ENCODE results near the gene PPM1H. TPM values are rescaled to one million over a fixed set of nuclear protein-coding genes. Genes with fewer than 3 reads are reported as not detected.

The PPM1H gene
- polyA plus RNA-seq, 1 donor = 3.7 TPM

DNA sequence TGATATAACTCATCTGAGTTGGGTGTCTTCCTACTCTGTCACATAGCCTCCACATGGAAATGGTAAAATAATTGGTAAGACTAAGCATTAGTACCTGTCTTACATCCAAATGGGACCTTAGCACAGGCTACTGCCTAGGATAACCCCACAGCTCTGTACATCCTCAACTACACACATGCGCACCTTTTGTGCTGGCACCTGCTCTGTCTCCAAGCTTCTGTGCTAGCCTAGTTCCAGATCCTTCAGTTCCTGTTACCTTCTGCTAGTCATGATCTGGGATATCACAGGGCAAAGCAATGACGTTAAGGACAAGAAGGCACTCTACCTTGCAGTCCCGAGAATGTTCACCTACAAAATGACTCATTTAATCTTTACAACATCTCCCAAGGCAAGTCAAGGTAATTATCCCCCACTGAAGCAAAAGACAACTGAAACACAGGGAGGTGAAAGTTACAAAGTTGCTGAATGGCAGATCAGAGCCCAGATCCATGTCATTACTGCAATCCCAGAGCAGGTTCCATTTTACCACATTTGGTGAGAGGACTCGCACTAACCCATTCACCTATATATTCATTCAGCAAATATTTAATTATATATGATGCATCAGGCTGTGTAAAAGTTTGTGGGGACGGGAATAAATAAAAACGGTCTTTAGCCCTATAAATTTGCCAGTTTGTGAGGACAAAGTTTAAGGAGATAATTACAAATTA lies 61.7 kb downstream of the PPM1H start:
- no peak for DNase-seq

GRCh38 chr12:62868820-62869219 lies 66.1 kb downstream of the PPM1H start:
- DNase-seq = no peak

- DNase-seq = no peak
Measured at GRCh38 chr12:62866451-62867082, 68.4 kb downstream of the PPM1H start.

DNA sequence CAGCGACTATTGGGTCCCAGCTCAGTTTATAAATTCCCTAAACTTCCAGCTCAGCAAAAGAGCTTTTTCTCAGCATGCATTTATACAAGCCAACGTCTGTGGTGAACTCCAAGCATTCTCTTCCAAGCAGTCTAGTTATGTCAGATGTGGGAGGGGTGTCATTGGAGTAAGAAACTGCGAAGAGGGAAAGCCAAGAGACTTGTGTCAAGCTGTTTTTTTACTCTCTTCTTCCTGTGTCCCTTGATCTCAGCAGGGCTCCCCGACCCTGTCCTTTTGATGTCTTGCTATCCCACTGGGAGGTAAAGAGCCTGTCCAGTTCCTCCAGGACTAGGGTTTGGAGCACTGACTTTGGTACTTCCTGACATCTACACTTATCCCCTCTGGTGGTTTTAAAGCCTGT lies 69.0 kb downstream of the PPM1H start:
- DNase-seq = no peak

DNA sequence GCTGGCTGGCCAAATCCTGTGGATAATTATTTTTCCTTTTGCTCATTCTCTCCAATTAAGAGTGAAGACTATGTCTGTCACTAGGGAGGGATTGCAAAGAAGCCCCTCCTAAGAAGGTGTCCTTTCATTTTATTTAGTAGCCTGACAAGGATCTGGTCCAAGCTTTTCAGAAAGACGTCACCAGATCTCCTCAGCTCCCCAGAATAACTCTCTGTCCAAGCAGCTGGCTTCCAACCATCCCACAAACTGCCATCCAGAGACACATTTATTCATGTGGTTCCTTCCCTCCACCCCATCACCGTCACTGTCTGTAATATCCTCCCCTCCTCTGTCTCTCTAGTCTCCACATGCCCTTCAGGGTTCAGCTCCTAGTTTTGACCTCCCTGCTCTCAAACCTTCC lies 69.9 kb downstream of the PPM1H start:
- peak; percentile 23 for DNase-seq

DNA sequence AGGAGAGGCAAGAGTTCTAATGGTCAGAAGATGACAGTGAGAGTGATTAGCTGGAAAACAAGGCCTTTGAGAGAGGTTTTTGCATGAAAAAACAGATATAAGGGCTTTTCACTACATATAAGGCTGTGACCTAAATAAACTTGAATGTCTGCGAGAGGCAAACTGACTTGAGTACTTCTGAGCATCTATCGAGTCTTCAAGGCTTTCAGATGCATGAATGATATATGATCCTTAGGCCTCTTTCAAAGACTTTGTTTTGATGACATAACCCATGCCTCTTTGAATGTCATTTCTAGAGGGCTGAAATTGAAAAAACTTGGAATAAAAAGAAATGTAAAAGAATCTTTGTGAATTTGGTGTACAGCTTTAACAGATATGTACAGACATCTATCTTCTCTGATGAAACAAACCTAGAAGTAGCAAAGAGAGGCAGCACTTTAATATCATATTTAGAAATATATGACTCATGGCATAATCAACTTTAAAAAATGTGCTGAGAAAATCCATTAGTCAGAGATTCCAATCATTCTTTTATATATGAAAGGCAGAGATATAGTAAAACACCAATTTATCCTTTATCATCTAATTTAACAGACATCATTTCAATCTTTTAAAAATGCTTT lies 72.6 kb downstream of the PPM1H start:
- no peak for DNase-seq

- no peak for DNase-seq
Measured at GRCh38 chr12:62861586-62861985, 73.4 kb downstream of the PPM1H start.

- DNase-seq = no peak
Measured at GRCh38 chr12:62860501-62861411, 74.2 kb downstream of the PPM1H start.

- no peak for DNase-seq
Measured at GRCh38 chr12:62860020-62860419, 74.9 kb downstream of the PPM1H start.

DNA sequence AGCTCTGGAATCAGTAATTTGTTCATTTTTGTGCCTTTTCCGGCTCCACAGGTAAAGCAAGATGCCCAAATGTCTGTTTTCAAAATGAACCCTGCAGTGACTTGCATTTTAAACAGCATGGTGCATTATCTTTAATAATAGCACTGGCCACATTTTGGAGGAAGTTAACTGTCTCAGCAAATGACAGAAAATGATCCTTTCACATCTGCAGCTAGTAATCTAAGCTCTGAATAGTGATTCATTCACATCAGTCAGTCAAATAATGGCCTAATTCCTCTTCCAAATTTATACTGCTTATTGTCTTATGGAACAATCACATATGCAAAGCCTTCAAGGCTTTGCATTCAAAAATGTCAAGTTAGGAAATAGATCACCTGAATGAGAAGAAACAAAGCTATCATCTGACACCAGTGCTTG lies 75.6 kb downstream of the PPM1H start:
- DNase-seq = no peak

DNA sequence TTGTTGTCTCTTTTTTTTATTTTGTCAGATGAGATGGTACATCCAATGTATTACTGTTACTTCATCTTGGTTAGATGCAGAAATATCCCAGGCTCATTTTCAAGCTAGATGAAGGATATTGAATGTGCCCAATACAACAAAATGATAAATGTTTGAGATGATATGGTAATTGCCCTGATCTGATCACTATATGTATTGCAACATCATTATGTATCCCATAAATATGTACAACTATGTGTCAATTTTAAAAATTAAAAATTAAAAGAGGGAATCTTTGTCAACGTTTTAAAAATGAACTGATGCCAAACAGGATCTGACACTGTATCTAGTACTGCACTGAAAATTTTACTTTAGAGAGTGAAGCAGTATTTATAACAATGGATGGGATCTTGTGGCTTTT lies 78.5 kb downstream of the PPM1H start:
- no peak for DNase-seq

GRCh38 chr12:62854024-62854423 lies 80.9 kb downstream of the PPM1H start:
- DNase-seq = no peak

DNA sequence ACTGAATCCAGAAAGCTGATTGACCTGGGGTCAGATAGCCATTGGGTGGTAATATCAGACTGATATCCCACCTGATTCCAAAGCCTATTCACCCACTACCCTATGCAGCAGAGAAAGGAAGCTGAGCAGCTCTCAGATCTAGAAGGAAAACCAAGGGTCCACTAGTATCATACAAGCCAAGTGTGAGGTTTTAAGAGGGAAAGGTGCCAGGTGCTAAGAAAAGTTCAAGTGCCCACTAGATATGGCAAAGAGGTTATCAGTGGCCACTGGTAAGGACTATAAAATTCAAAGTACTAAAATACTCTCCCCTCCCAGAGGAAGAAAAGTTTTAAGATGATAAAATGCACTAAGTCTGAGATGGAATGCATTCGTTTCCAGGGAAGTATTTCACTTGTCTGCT lies 85.6 kb downstream of the PPM1H start:
- DNase-seq = no peak

DNA sequence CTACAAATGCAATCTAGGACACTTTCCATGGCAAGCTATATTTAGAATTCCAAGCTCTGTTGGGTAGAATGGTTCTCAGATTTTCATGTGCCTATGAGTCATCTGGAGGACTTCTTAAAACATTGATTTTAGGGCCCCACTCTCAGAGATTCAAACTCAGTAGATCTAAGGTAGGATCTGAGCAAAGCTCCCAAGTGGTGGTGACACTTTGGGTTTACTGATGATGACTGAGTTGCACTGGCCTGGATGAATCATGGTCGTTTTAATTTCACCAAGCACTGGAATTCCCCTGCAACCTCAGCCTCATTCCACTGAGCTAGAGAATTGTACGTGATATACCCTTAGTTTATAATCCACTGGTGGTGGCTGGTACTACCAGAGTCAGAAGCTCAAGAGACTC lies 86.5 kb downstream of the PPM1H start:
- DNase-seq = no peak

DNA sequence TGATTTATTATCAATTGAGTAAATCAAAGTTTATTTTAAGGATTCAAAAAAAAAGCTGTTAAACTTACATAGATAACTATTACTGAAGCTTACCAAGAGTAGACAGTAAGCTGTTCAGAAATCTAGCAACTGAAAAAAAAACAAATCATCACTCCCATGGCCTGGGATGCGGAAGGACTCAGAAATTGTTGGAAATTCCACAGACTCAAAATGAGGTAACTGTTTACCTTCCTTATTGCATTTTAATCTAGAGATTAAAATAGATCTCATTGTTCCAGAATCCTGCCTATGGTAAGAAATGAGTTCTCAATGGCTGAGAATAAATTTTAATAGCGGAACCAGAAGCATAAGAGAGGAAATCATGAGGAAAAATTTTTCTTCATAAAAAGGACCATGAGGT lies 87.2 kb downstream of the PPM1H start:
- no peak for DNase-seq

GRCh38 chr12:62846491-62846890 lies 88.5 kb downstream of the PPM1H start:
- DNase-seq = no peak

DNA sequence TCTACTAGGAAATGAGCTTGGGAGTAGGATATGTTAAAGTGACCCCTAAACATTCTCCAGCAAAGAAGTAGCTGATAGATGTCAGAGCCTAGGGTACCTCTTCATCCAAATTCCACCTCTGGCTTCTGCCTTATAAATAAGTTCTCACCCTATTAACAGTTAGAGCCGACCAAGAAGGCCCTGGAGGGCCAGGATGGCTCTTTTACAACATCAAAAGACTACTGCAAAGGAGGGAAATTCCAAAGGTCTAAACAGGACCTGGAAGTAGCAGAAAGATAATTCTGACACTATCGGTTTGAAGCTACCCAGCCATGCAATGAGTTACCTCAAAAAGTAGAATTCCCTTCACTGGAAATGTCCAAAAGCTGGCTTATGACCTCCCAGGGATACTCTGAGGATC lies 90.0 kb downstream of the PPM1H start:
- DNase-seq = no peak

GRCh38 chr12:62843716-62844115 lies 91.2 kb downstream of the PPM1H start:
- no peak for DNase-seq

- no peak for DNase-seq
Measured at GRCh38 chr12:62841846-62842245, 93.1 kb downstream of the PPM1H start.

DNA sequence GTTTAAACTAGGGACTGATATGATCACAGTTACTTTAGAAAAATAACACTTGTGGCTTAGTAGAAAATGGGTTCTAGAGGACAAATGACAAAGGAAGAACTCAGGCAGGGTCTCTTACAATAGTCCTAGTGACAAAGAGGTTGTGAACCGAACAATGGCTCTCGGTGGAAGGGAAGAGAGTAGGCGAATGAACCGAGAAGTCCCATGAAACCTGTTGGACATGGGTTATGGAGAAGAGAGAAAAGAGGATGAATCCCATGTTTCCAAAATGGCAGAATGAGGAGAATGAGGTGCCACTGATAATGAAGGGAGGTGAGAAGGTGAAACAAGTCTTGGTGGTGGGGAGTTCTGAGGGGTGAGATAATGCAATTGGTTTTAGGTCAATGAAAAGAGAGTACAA lies 94.1 kb downstream of the PPM1H start:
- DNase-seq = no peak

GRCh38 chr12:62839869-62840660 lies 94.9 kb downstream of the PPM1H start:
- no peak for DNase-seq

DNA sequence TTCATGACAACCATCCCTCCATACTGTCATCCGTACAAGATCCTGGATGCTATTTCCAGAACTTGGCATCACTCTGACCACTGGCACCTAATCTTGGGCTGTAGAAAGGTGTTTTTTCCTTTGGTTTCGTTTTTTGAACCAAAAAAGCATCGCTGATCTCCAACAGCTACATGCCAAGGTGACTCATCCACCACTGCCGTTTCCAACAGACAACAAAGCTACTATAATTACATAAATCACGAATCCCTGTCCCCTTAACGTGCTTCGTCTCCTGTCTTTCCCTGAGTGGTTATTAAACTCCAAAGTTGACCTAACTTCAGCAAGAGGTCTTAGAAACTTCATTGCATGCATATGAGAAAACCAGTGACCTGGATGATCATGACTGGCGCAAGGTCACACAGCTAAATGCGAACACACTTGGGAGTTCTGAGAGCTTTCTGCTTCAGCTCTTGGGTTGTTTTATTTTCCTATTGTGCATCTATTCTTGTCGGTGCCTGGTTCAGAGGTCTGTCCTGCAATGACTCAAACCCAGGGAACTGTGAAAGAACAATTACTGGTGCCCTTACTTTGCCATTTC lies 99.9 kb downstream of the PPM1H start:
- no peak for DNase-seq

Data from hindlimb muscle (tissue), 1 donor.